BE2C (cell line): ENCODE results near the gene RAB11FIP4.

Source experiments
- DNase-seq: peaks from one replicate; pipeline ENCODE4 v3.0.0-alpha.2; 2020
- H3K27me3 ChIP-seq: fragments of 250-450 bp; sonication (Bioruptor Pico); 2 replicates; pipeline ENCODE4 v1.5.1; 2020; ENCODE audit warnings: mild to moderate bottlenecking
- H3K36me3 ChIP-seq: fragments of 250-450 bp; sonication (Bioruptor Pico); 2 replicates; pipeline ENCODE4 v1.5.1; 2020; ENCODE audit warnings: mild to moderate bottlenecking
- H3K4me1 ChIP-seq: fragments of 250-450 bp; sonication (Bioruptor Pico); 2 replicates; pipeline ENCODE4 v1.5.1; 2020
- H3K4me3 ChIP-seq: 2 replicates; pipeline ENCODE4 v1.5.1; 2011; ENCODE audit warnings: low read depth, low read length
- H3K9me3 ChIP-seq: fragments of 250-450 bp; sonication (Bioruptor Pico); 2 replicates; pipeline ENCODE4 v1.5.1; 2020
- TF ChIP-seq, protein P1 (sequence below): IDR thresholded peaks from 2 replicates; pipeline ENCODE4 v1.5.1; 2012; ENCODE audit warnings: mild to moderate bottlenecking, low read depth, low read length

The RAB11FIP4 gene

GRCh38 chr17:31562376-31562840, 170.9 kb downstream of the RAB11FIP4 start:
- H3K27me3 ChIP-seq = no peaks in the 10 kb centered on the region
- TF ChIP-seq, protein P1, sequence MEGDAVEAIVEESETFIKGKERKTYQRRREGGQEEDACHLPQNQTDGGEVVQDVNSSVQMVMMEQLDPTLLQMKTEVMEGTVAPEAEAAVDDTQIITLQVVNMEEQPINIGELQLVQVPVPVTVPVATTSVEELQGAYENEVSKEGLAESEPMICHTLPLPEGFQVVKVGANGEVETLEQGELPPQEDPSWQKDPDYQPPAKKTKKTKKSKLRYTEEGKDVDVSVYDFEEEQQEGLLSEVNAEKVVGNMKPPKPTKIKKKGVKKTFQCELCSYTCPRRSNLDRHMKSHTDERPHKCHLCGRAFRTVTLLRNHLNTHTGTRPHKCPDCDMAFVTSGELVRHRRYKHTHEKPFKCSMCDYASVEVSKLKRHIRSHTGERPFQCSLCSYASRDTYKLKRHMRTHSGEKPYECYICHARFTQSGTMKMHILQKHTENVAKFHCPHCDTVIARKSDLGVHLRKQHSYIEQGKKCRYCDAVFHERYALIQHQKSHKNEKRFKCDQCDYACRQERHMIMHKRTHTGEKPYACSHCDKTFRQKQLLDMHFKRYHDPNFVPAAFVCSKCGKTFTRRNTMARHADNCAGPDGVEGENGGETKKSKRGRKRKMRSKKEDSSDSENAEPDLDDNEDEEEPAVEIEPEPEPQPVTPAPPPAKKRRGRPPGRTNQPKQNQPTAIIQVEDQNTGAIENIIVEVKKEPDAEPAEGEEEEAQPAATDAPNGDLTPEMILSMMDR = no peak
- H3K4me3 ChIP-seq = no peak overlapping the region
- H3K36me3 ChIP-seq = no peaks in the 10 kb centered on the region
- H3K9me3 ChIP-seq = no peaks in the 10 kb centered on the region
- no peak for DNase-seq
- H3K4me1 ChIP-seq = no peaks in the 10 kb centered on the region

DNA sequence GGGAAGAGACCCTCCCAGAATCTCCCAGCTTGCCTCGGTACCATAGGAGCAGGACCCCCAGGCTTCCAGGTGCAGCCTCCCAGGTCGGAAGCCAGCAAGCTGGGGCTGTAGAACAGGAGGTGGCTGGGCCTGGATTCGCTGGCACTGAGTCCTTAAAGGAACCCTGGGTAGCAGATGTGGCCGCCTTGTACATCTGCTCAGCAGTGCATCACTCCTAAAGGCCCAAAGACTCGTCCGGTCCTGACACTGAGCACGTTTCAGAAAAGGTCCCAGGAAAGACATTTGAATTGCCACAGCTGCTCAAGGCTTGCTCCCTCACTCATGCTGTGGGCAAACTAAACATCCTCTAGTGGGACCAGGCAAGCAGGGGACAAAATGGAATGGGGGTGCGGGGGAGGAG, 172.8 kb downstream of the RAB11FIP4 start:
- no peaks in the 10 kb centered on the region for H3K9me3 ChIP-seq
- TF ChIP-seq, protein P1 = no peak
- H3K36me3 ChIP-seq = no peaks in the 10 kb centered on the region
- H3K27me3 ChIP-seq = no peaks in the 10 kb centered on the region
- H3K4me3 ChIP-seq = no peak overlapping the region
- DNase-seq = no peak
- H3K4me1 ChIP-seq = no peaks in the 10 kb centered on the region

GRCh38 chr17:31564883-31565301, 173.4 kb downstream of the RAB11FIP4 start:
- Histone ChIP-seq H3K9me3 (no peaks in the 10 kb centered on the region), H3K4me3 (no peak overlapping the region), H3K27me3 (no peaks in the 10 kb centered on the region), H3K4me1 (no peaks in the 10 kb centered on the region), H3K36me3 (no peaks in the 10 kb centered on the region)
- TF ChIP-seq, protein P1 = no peak
- no peak for DNase-seq

GRCh38 chr17:31565652-31566051, 174.2 kb downstream of the RAB11FIP4 start:
- Histone ChIP-seq H3K4me1 (no peaks in the 10 kb centered on the region), H3K27me3 (no peaks in the 10 kb centered on the region), H3K9me3 (no peaks in the 10 kb centered on the region), H3K36me3 (no peaks in the 10 kb centered on the region), H3K4me3 (no peak overlapping the region)
- DNase-seq = no peak
- TF ChIP-seq, protein P1 = no peak

- Histone ChIP-seq H3K4me1 (no peaks in the 10 kb centered on the region), H3K9me3 (no peaks in the 10 kb centered on the region), H3K36me3 (no peaks in the 10 kb centered on the region), H3K27me3 (no peaks in the 10 kb centered on the region), H3K4me3 (no peak overlapping the region)
- TF ChIP-seq, protein P1 = no peak
- DNase-seq = no peak
Measured at GRCh38 chr17:31566247-31566991, 174.9 kb downstream of the RAB11FIP4 start.

- Histone ChIP-seq H3K9me3 (no peaks in the 10 kb centered on the region), H3K36me3 (no peaks in the 10 kb centered on the region), H3K4me1 (no peaks in the 10 kb centered on the region), H3K27me3 (no peaks in the 10 kb centered on the region), H3K4me3 (no peak overlapping the region)
- TF ChIP-seq, protein P1 = no peak
- no peak for DNase-seq
Measured at GRCh38 chr17:31566992-31567373, 175.5 kb downstream of the RAB11FIP4 start.
